Measurements from ENCODE around the gene FCHSD1. TPM values are rescaled to one million over a fixed set of nuclear protein-coding genes. Genes with fewer than 3 reads are reported as not detected.
A peak's percentile ranks its signal among the peaks of the same experiment; 100 is the strongest.

The FCHSD1 gene
- total RNA-seq, 1 experiment from 2014 or later = 23.1 TPM

DNA sequence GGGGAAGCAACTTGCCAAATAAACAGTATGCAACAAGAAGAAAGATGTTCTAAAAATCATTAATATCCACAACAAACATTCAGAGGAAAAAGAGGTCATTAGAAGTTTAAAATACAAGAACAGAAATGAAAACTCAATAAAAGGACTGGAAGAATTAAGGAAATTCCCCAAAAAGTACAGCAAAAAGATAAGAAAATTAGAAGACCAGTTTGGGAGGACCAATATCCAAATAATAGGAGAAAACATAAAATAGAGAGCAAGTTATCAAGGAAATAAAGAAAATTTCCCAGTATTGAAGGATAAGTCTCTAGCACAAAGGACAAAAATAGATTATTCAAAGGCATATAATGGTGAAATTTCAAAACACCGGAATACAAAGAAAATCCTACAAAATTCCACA lies 54.4 kb downstream of the FCHSD1 start:
- no peak overlapping the region for H2AK5ac ChIP-seq (ENCODE audit: insufficient read length, low read length)
- no peak overlapping the region for H4K8ac ChIP-seq (replicated peaks; ENCODE audit: insufficient read length, low read depth, low read length)
- no peak for DNase-seq
- H3K4me2 ChIP-seq (ENCODE audit: insufficient read depth, insufficient read length, low read length) = no peak overlapping the region
- Mint-ChIP-seq H3K4me3 (no peak overlapping the region), H3K36me3 (ENCODE audit: insufficient read depth in 1 of 3, low read depth in 3 of 3) (peaks cover 0 to 4% (median 2%) of the 10 kb centered on the region in 3 experiments; a peak in 1 of 7 replicates), H3K27ac (0 out of 7 replicates have a peak overlapping the region, but pooled peaks of 2 of the 3 experiments have one; percentile 0 to 5), H3K4me1 (peaks cover 2 to 4% of the 10 kb centered on the region in 2 experiments; a peak in 1 of 4 replicates), H3K9me3 (no peaks in the 10 kb centered on the region), H3K27me3 (ENCODE audit: low read depth) (no peaks in the 10 kb centered on the region)
- TF ChIP-seq, protein P1, sequence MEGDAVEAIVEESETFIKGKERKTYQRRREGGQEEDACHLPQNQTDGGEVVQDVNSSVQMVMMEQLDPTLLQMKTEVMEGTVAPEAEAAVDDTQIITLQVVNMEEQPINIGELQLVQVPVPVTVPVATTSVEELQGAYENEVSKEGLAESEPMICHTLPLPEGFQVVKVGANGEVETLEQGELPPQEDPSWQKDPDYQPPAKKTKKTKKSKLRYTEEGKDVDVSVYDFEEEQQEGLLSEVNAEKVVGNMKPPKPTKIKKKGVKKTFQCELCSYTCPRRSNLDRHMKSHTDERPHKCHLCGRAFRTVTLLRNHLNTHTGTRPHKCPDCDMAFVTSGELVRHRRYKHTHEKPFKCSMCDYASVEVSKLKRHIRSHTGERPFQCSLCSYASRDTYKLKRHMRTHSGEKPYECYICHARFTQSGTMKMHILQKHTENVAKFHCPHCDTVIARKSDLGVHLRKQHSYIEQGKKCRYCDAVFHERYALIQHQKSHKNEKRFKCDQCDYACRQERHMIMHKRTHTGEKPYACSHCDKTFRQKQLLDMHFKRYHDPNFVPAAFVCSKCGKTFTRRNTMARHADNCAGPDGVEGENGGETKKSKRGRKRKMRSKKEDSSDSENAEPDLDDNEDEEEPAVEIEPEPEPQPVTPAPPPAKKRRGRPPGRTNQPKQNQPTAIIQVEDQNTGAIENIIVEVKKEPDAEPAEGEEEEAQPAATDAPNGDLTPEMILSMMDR (conservative IDR thresholded peaks at IDR 0.05) = no peak
- no peak overlapping the region for H4K5ac ChIP-seq (ENCODE audit: insufficient read length, low read depth, low read length)
- no peaks in the 10 kb centered on the region for H4K20me1 ChIP-seq (ENCODE audit: control insufficient read depth, insufficient read depth, insufficient read length)
- peaks cover 3% of the 10 kb centered on the region for H3K79me1 ChIP-seq (ENCODE audit: insufficient read depth, low read depth, low read length, poor library complexity, severe bottlenecking)
- no peak overlapping the region for H2BK120ac ChIP-seq (ENCODE audit: low read depth, low read length, poor library complexity, severe bottlenecking)
- H2AFZ ChIP-seq (ENCODE audit: low read length) = no peak overlapping the region
- no peak overlapping the region for H2BK12ac ChIP-seq (ENCODE audit: insufficient read length, low read depth, low read length)
- no peak overlapping the region for H4K91ac ChIP-seq (ENCODE audit: insufficient read length, low read depth, low read length)
- H3T11ph ChIP-seq (ENCODE audit: low read length) = no peak overlapping the region
- H3K4me1 ChIP-seq (ENCODE audit: insufficient read depth, low read length) = no peaks in the 10 kb centered on the region
- H3K23ac ChIP-seq (ENCODE audit: insufficient read length, low read depth, low read length) = no peak overlapping the region
- H3K9ac ChIP-seq (ENCODE audit: extremely low read depth, insufficient read length, low read length) = no peak overlapping the region
- H3K27me3 ChIP-seq (ENCODE audit: insufficient read depth, low read length) = no peaks in the 10 kb centered on the region
- no peaks in the 10 kb centered on the region for H3K9me3 ChIP-seq (ENCODE audit: control insufficient read depth, low read depth, low read length)
- H3K18ac ChIP-seq (ENCODE audit: insufficient read length, low read depth, low read length) = no peak overlapping the region
- H3K27ac ChIP-seq (ENCODE audit: insufficient read length, low read depth, low read length) = no peak overlapping the region
- H2BK15ac ChIP-seq (ENCODE audit: low read depth, low read length) = no peak overlapping the region
- H3K4ac ChIP-seq (ENCODE audit: low read depth, low read length) = no peak overlapping the region
- peaks cover 5% of the 10 kb centered on the region; the same call in 1 of the 2 replicates for H3K79me2 ChIP-seq (ENCODE audit: insufficient read depth, low read length)
- H3K56ac ChIP-seq (ENCODE audit: insufficient read length, low read depth, low read length) = no peak overlapping the region
- H3K14ac ChIP-seq (ENCODE audit: insufficient read depth, low read length) = no peak overlapping the region
- H2BK20ac ChIP-seq (ENCODE audit: low read depth, low read length, poor library complexity, severe bottlenecking) = no peak overlapping the region
- no CpG with 5 or more reads among the region's 1 CpG for WGBS (ENCODE audit: extremely low coverage, insufficient read length, low lambda C conversion rate)
- H3K23me2 ChIP-seq (ENCODE audit: insufficient read length, low read depth, low read length, poor library complexity, severe bottlenecking) = no peaks in the 10 kb centered on the region
- H2BK5ac ChIP-seq (ENCODE audit: insufficient read length, low read length) = no peak overlapping the region
